ENCODE results near the gene PLEK2. TPM values are rescaled to one million over a fixed set of nuclear protein-coding genes. Genes with fewer than 3 reads are reported as not detected.
A peak's percentile ranks its signal among the peaks of the same experiment; 100 is the strongest.

PLEK2 gene
- total RNA-seq, 4 donors from 2014 or later = 22.0 to 75.2 (median 58.6) TPM

- H3K36me3 ChIP-seq = no peaks in the 10 kb centered on the region
- H3K27me3 ChIP-seq = no peaks in the 10 kb centered on the region
- no peak for DNase-seq
- intact Hi-C loops (cut with DNase I) = loop anchor here (10.0 kb wide), 3 partner anchors 145 to 275 kb away; partner anchors contain the start of genes RDH12 and VTI1B
- H3K9me3 ChIP-seq = no peaks in the 10 kb centered on the region
- no peak overlapping the region for H3K27ac ChIP-seq
- peaks cover 6 to 28% of the 10 kb centered on the region in 2 donors for H3K4me1 ChIP-seq
- no peak overlapping the region for H3K4me3 ChIP-seq (replicated peaks in 1 of 3)
- no peak for TF ChIP-seq CTCF (IDR thresholded peaks at IDR 0.05)
- WGBS, 2 donors = 90 to 92% methylated on average over 9 of the region's 9 CpGs
Observed at GRCh38 chr14:67429510-67430205, 17.7 kb upstream of the PLEK2 start.

GRCh38 chr14:67428501-67429031 is 16.6 kb upstream of the PLEK2 start:
- no peak overlapping the region for H3K4me3 ChIP-seq (replicated peaks in 1 of 3)
- no peak for TF ChIP-seq POLR2A (IDR thresholded peaks at IDR 0.05)
- TF ChIP-seq CTCF (IDR thresholded peaks at IDR 0.05) = no peak
- 90 to 91% methylated on average over 7 of the region's 7 CpGs for WGBS, 2 donors
- intact Hi-C loops (cut with DNase I) = loop anchor here (10.0 kb wide), 3 partner anchors 146 to 276 kb away; partner anchors contain the start of genes RDH12 and VTI1B
- H3K27ac ChIP-seq = no peak overlapping the region
- H3K9me3 ChIP-seq = no peaks in the 10 kb centered on the region
- H3K27me3 ChIP-seq = no peaks in the 10 kb centered on the region
- no peaks in the 10 kb centered on the region for H3K36me3 ChIP-seq
- no peak for DNase-seq
- peaks cover 4 to 17% of the 10 kb centered on the region in 2 donors for H3K4me1 ChIP-seq

GRCh38 chr14:67426983-67427606 is 15.1 kb upstream of the PLEK2 start:
- intact Hi-C loops (cut with DNase I) = loop anchor here (10.0 kb wide), 3 partner anchors 148 to 278 kb away; partner anchors contain the start of genes RDH12 and VTI1B
- peak; percentile 81 to 89 for DNase-seq

GRCh38 chr14:67426161-67426560 is 14.2 kb upstream of the PLEK2 start:
- Histone ChIP-seq H3K4me1 (peaks cover 4 to 15% of the 10 kb centered on the region in 2 donors), H3K27ac (peak overlapping the region; percentile 12 to 62 (median 55)), H3K4me3 (replicated peaks in 1 of 3) (no peak overlapping the region), H3K27me3 (no peaks in the 10 kb centered on the region), H3K9me3 (no peaks in the 10 kb centered on the region), H3K36me3 (no peaks in the 10 kb centered on the region)
- intact Hi-C loops (cut with DNase I) = loop anchor here (10.0 kb wide), 3 partner anchors 149 to 279 kb away; partner anchors contain the start of genes RDH12 and VTI1B
- 47 to 53% methylated on average over 8 of the region's 8 CpGs for WGBS, 2 donors
- DNase-seq = peak; percentile 77 to 81
- no peak for TF ChIP-seq CTCF (IDR thresholded peaks at IDR 0.05)
- TF ChIP-seq POLR2A (IDR thresholded peaks at IDR 0.05) = no peak

More at GRCh38 chr14:67426983-67427606, 15.1 kb upstream of the PLEK2 start:
- 33 to 37% methylated on average over 28 to 30 of the region's 30 CpGs for WGBS, 2 donors
- H3K4me1 ChIP-seq = peaks cover 4 to 15% of the 10 kb centered on the region in 2 donors
- H3K27ac ChIP-seq = peak overlapping the region in 1 of 3 donors; percentile 62
- H3K36me3 ChIP-seq = no peaks in the 10 kb centered on the region
- no peaks in the 10 kb centered on the region for H3K27me3 ChIP-seq
- TF ChIP-seq POLR2A (IDR thresholded peaks at IDR 0.05) (no peak), CTCF (IDR thresholded peaks at IDR 0.05) (peak; percentile 66 to 92 (median 86))
- H3K9me3 ChIP-seq = no peaks in the 10 kb centered on the region
- H3K4me3 ChIP-seq (replicated peaks in 1 of 3) = no peak overlapping the region
